ENCODE data around the gene SKAP1.
"Not testable (repeated sequence)": the region's sequence is repeated elsewhere in the genome, so short reads cannot be mapped to it uniquely, and the experiment has no call there.

DNA sequence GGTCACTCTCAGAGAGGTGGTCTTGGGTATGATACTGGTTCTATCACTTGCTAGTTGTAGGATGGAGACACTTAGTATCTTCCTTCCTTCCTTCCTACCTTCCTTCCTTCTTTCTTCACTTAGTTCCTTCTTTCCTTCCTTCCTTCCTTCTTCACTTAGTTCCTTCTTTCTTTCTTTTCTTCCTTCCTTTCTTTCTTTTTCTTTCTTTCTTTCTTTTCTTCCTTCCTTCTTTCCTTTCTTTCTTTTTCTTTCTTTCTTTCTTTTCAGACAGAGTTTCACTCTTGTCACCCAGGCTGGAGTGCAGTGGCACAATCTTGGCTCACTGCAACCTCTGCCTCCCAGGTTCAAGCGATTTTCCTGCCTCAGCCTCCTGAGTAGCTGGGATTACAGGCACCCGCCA, 92.1 kb downstream of the SKAP1 start:
- TF ChIP-seq, protein P1, sequence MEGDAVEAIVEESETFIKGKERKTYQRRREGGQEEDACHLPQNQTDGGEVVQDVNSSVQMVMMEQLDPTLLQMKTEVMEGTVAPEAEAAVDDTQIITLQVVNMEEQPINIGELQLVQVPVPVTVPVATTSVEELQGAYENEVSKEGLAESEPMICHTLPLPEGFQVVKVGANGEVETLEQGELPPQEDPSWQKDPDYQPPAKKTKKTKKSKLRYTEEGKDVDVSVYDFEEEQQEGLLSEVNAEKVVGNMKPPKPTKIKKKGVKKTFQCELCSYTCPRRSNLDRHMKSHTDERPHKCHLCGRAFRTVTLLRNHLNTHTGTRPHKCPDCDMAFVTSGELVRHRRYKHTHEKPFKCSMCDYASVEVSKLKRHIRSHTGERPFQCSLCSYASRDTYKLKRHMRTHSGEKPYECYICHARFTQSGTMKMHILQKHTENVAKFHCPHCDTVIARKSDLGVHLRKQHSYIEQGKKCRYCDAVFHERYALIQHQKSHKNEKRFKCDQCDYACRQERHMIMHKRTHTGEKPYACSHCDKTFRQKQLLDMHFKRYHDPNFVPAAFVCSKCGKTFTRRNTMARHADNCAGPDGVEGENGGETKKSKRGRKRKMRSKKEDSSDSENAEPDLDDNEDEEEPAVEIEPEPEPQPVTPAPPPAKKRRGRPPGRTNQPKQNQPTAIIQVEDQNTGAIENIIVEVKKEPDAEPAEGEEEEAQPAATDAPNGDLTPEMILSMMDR (IDR thresholded peaks at IDR 0.05; ENCODE audit: low read depth, low read length): not testable (repeated sequence)
- TF ChIP-seq EZH2phosphoT487 (IDR thresholded peaks at IDR 0.05; ENCODE audit: low read depth): not testable (repeated sequence)
